AG09319 (cell line): ENCODE data around the gene RTBDN.

Experiments used
- DNase-seq: peaks from one replicate; pipeline ENCODE4 v3.0.0-alpha.2; 2010; ENCODE audit warnings: low read depth; ENCODE audit errors: extremely low read depth
- CTCF ChIP-seq: IDR thresholded peaks from 2 replicates; pipeline ENCODE4 v1.5.1; 2011; ENCODE audit warnings: low read depth, mild to moderate bottlenecking, inconsistent platforms, low read length, moderate library complexity

RTBDN gene

GRCh38 chr19:12865746-12866415, 31.5 kb upstream of the RTBDN start:
- no peak for DNase-seq
- TF ChIP-seq CTCF: no peak

GRCh38 chr19:12864721-12865715, 30.6 kb upstream of the RTBDN start:
- DNase-seq: no peak
- TF ChIP-seq CTCF: no peak

DNA sequence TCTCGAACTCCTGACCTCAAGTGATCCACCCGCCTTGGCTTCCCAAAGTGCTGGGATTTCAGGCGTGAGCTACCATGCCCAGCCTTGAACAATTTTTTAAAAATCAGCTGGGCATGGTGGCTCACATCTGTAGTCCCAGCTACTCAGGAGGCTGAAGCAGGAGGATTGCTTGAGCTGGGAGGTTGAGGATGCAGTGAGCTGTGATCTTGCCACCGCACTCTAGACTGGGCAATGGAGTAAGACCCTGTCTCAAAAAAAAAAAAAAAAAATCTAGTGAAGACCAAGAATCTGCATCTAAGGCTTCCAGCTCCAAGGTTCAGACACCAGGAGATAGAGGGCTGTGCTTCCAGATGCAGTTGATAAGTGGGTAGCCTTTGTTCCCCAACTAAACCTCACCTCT, 29.8 kb upstream of the RTBDN start:
- no peak for TF ChIP-seq CTCF
- no peak for DNase-seq

DNA sequence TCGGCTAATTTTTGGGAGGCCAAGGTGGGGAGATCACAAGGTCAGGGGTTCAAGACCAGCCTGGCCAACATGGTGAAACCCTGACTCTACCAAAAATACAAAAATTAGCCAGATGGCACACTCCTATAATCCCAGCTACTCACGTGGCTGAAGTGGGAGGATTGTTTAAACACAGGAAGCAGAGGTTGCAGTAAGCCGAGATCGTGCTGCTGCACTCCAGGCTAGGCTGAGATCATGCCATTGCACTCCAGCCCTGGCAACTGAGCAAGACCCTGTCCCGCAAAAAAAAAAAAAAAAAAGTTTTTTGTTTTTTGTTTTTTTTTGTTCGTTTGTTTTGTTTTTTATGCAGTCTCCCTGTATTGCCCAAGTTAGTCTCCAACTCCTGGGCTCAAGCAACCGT, 25.2 kb upstream of the RTBDN start:
- no peak for TF ChIP-seq CTCF
- no peak for DNase-seq

GRCh38 chr19:12858041-12858928, 23.9 kb upstream of the RTBDN start:
- TF ChIP-seq CTCF: no peak
- DNase-seq: no peak

DNA sequence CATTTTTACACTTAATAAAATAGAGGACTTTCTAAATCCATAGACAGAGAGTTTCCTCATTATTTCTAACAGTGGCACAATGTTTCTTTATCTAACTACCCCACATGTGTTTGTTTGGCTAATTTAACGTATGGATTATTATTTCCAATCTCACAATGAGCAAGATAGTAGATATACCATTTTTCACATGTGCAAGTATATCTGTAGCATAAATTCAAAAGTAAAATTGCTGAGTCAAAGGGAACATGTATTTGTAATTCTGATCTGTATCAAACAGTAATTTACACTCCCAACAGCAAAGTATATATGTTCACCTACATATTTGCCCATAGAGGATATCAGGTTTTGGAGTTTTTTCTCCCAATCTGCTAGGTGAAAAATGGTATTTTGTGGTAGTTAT, 22.3 kb upstream of the RTBDN start:
- TF ChIP-seq CTCF: no peak
- no peak for DNase-seq
